ENCODE results near the gene PLP2.
"Not testable (repeated sequence)": the region's sequence is repeated elsewhere in the genome, so short reads cannot be mapped to it uniquely, and the experiment has no call there.

PLP2 gene

GRCh38 chrX:49163555-49164419, 7.9 kb upstream of the PLP2 start:
- DNase-seq, result peak; percentile 54 to 80

- DNase-seq, result no peak
Measured at GRCh38 chrX:49164589-49165360, 6.9 kb upstream of the PLP2 start.

GRCh38 chrX:49165901-49166881, 5.5 kb upstream of the PLP2 start:
- peak; percentile 90 to 96 for DNase-seq

GRCh38 chrX:49166914-49167739, 4.6 kb upstream of the PLP2 start:
- DNase-seq, result peak in 1 of 2 experiments; percentile 63

GRCh38 chrX:49167740-49168108, 4.0 kb upstream of the PLP2 start:
- no peak for DNase-seq

- peak in 1 of 2 experiments; percentile 67 for DNase-seq
Measured at GRCh38 chrX:49172280-49172780, 632 bp downstream of the PLP2 start.

GRCh38 chrX:49173544-49173943, 1.8 kb downstream of the PLP2 start:
- DNase-seq, result not testable (repeated sequence)

- DNase-seq, result no peak
Measured at GRCh38 chrX:49174723-49175122, 3.0 kb downstream of the PLP2 start.

- peak in 1 of 2 experiments; percentile 22 for DNase-seq
Measured at GRCh38 chrX:49175435-49176274, 4.0 kb downstream of the PLP2 start.

- no peak for DNase-seq
Measured at GRCh38 chrX:49176421-49177326, 5.0 kb downstream of the PLP2 start.

- DNase-seq, result no peak
Measured at GRCh38 chrX:49177338-49177833, 5.7 kb downstream of the PLP2 start.

- no peak for DNase-seq
Measured at GRCh38 chrX:49177873-49178480, 6.3 kb downstream of the PLP2 start.

- DNase-seq, result no peak
Measured at GRCh38 chrX:49178537-49178936, 6.8 kb downstream of the PLP2 start.

GRCh38 chrX:49179358-49179757, 7.7 kb downstream of the PLP2 start:
- DNase-seq, result no peak

- DNase-seq, result peak in 1 of 2 experiments; percentile 52
Measured at GRCh38 chrX:49183701-49184281, 12.1 kb downstream of the PLP2 start.

- DNase-seq, result peak; percentile 78 to 97
Measured at GRCh38 chrX:49184294-49185281, 12.9 kb downstream of the PLP2 start.
